ENCODE data around the gene P2RY11. TPM values are rescaled to one million over a fixed set of nuclear protein-coding genes. Genes with fewer than 3 reads are reported as not detected.

Gene P2RY11
- total RNA-seq, 2 donors from 2014 or later = 7.6 to 16.7 TPM

DNA sequence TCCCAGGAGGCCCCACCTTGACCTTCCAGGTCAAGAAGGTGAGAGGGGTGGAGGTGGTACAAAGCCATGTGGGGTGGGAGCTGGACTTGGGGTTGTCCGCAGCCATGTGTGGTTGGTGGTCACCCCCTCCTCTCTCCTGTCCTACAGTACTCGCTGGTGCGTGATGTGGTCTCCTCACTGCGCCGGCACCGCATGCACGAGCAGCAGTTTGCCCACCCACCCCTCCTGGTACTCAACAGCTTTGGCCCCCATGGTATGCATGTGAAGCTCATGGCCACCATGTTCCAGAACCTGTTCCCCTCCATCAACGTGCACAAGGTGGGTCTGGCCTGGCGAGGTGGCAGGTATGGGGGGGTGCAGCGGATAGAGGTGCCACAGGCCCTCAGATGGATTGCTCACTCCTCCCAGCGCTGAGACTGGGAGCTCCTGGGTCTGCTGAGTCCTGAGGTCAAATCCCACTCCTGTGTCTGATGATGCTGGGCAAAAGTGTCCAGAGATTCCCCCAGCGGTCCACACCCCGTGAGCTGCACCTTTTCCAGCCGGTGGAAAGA lies 3.6 kb upstream of the P2RY11 start:
- H3K36me3 ChIP-seq = peaks cover 26% of the 10 kb centered on the region
- no peak overlapping the region for H3K9ac ChIP-seq (ENCODE audit: low read depth in 2 of 2, low read length in 2 of 2)
- no peak for DNase-seq

GRCh38 chr19:10109528-10109927 lies 2.0 kb upstream of the P2RY11 start:
- no peak for TF ChIP-seq CTCF (IDR thresholded peaks at IDR 0.05)
- H3K27ac ChIP-seq = no peak overlapping the region
- H3K36me3 ChIP-seq = peaks cover 26% of the 10 kb centered on the region
- H3K4me3 ChIP-seq = no peak overlapping the region
- H3K4me1 ChIP-seq = peaks cover 5% of the 10 kb centered on the region
- no peaks in the 10 kb centered on the region for H3K9me3 ChIP-seq
- H3K9ac ChIP-seq (ENCODE audit: low read depth in 2 of 2, low read length in 2 of 2) = no peak overlapping the region
- no peak for DNase-seq
- intact Hi-C loops (cut with DNase I) = no loop called here
- no peaks in the 10 kb centered on the region for H3K27me3 ChIP-seq

More for the DNA sequence above, 3.6 kb upstream of the P2RY11 start:
- Histone ChIP-seq H3K9me3 (no peaks in the 10 kb centered on the region), H3K27me3 (no peaks in the 10 kb centered on the region), H3K4me3 (no peak overlapping the region), H3K4me1 (peaks cover 5% of the 10 kb centered on the region), H3K27ac (no peak overlapping the region)
- intact Hi-C loops (cut with DNase I) = no loop called here
- TF ChIP-seq CTCF (IDR thresholded peaks at IDR 0.05) = no peak

GRCh38 chr19:10110076-10110971 lies 1.2 kb upstream of the P2RY11 start:
- Histone ChIP-seq H3K27me3 (no peaks in the 10 kb centered on the region), H3K4me1 (peaks cover 5% of the 10 kb centered on the region), H3K9ac (ENCODE audit: low read depth in 2 of 2, low read length in 2 of 2) (no peak overlapping the region), H3K36me3 (peaks cover 26% of the 10 kb centered on the region), H3K4me3 (no peak overlapping the region), H3K9me3 (no peaks in the 10 kb centered on the region), H3K27ac (no peak overlapping the region)
- intact Hi-C loops (cut with DNase I) = no loop called here
- no peak for DNase-seq
- TF ChIP-seq CTCF (IDR thresholded peaks at IDR 0.05) = no peak

DNA sequence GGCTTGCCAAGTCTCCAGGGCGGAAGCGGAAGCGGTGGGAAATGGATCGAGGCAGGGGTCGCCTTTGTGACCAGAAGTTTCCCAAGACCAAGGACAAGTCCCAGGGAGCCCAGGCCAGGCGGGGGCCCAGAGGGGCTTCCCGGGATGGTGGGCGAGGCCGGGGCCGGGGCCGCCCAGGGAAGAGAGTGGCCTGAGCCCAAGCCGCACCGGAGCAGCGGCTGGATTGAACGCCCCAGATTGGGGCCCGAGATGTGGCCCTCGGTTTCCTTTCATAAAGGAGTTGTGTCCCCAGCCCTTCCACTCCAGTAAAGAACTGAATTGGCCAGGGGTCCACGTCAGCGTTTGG lies 548 bp upstream of the P2RY11 start:
- Histone ChIP-seq H3K27ac (no peak overlapping the region), H3K9me3 (no peaks in the 10 kb centered on the region), H3K4me3 (no peak overlapping the region), H3K27me3 (no peaks in the 10 kb centered on the region), H3K9ac (ENCODE audit: low read depth in 2 of 2, low read length in 2 of 2) (no peak overlapping the region), H3K36me3 (peaks cover 26% of the 10 kb centered on the region), H3K4me1 (peaks cover 5% of the 10 kb centered on the region)
- intact Hi-C loops (cut with DNase I) = no loop called here
- no peak for DNase-seq
- no peak for TF ChIP-seq CTCF (IDR thresholded peaks at IDR 0.05)

DNA sequence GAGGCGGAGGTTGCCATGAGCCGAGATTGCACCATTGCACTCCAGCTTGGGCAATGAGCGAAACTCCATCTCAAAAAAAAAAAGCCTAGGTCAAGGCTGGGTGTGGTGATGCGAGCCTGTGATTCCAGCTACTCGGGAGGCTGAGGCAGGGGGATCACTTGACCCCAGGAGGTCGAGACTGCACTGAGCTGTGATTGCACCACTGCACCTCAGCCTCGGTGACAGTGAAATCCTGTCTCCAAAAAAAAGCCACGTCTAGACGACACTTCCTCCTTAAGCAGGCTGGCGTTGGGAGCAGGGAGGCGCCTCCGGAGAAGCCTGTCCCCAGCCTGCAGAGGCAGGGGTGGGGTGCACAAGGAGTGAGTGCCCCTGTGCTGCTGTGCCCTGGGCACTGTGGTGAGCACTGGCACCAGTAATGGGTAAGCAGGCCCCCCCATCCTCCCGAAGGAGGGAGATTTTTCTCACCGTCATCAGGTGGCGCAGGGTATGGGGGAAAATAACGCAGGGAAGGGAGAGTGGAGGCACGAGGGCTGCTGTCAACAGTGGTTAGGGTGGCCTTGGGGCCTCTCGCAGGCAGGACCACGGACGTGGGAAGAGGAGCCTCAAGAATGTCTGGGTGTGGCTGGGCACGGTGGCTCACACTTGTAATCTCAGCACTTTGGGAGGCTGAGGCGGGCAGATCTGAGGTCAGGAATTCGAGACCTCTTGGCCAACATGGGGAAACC lies 706 bp downstream of the P2RY11 start:
- Histone ChIP-seq H3K4me1 (peaks cover under 1% of the 10 kb centered on the region), H3K27ac (peak overlapping the region; percentile 32), H3K9me3 (no peaks in the 10 kb centered on the region), H3K36me3 (peaks cover 28% of the 10 kb centered on the region), H3K4me3 (no peak overlapping the region), H3K9ac (ENCODE audit: low read depth in 2 of 2, low read length in 2 of 2) (peak overlapping the region in 1 of 2 donors; percentile 60), H3K27me3 (no peaks in the 10 kb centered on the region)
- intact Hi-C loops (cut with DNase I) = no loop called here
- no peak for DNase-seq
- TF ChIP-seq CTCF (IDR thresholded peaks at IDR 0.05) = no peak
